A673 (cell line): ENCODE results near the gene SNX32. TPM values are rescaled to one million over a fixed set of nuclear protein-coding genes. Genes with fewer than 3 reads are reported as not detected.
A peak's percentile ranks its signal among the peaks of the same experiment; 100 is the strongest.

Experiments used
- BruUV-seq: library from RNA; stranded (reverse); fragments of 400-500 nt; replicated peaks from 2 replicates; lab custom pipeline; 2021; lab: Mats Ljungman, UMichigan
- CTCF ChIA-PET: fragments of 300-600 bp; sonication (Branson Sonifier 250); formaldehyde crosslinking; loops from one replicate; lab custom pipeline; 2022; ENCODE audit warnings: antibody characterized with exemption; lab: Charles Lee
- POLR2A ChIA-PET: fragments of 300-600 bp; sonication (Branson Sonifier 250); formaldehyde crosslinking; loops from one replicate; lab custom pipeline; 2022; ENCODE audit warnings: antibody characterized with exemption; ENCODE audit not compliant: low non-redundant PET; lab: Charles Lee
- DNase-seq: peaks from one replicate; pipeline ENCODE4 v3.0.0-alpha.2; 2015; ENCODE audit warnings: low spot score
- H3K27ac ChIP-seq: fragments of 200-600 bp; sonication (generic); 2 replicates; pipeline ENCODE4 v1.5.1; 2016; ENCODE audit warnings: mixed run types, low read depth, mild to moderate bottlenecking, mixed read lengths, antibody characterized with exemption, low read length; ENCODE audit not compliant: poor library complexity, severe bottlenecking
- H3K27me3 ChIP-seq: fragments of 200-600 bp; sonication (generic); replicated peaks from 2 replicates; pipeline ENCODE4 v1.6.1; 2017; ENCODE audit warnings: mixed run types, low read depth, mild to moderate bottlenecking, mixed read lengths, antibody characterized with exemption, low read length; ENCODE audit not compliant: insufficient read depth, poor library complexity
- H3K36me3 ChIP-seq: fragments of 200-600 bp; sonication (generic); 2 replicates; pipeline ENCODE4 v1.6.1; 2016; ENCODE audit warnings: mixed run types, mild to moderate bottlenecking, mixed read lengths, antibody characterized with exemption, low read length; ENCODE audit not compliant: insufficient read depth, poor library complexity, severe bottlenecking
- H3K4me1 ChIP-seq: fragments of 200-600 bp; sonication (generic); 2 replicates; pipeline ENCODE4 v1.6.1; 2017; ENCODE audit warnings: mixed run types, mild to moderate bottlenecking, mixed read lengths, antibody characterized with exemption, low read length; ENCODE audit not compliant: insufficient read depth, poor library complexity, severe bottlenecking
- H3K4me3 ChIP-seq: fragments of 200-600 bp; sonication (generic); 2 replicates; pipeline ENCODE4 v1.5.1; 2016; ENCODE audit warnings: low read depth, mixed run types, mild to moderate bottlenecking, mixed read lengths, low read length; ENCODE audit not compliant: poor library complexity, severe bottlenecking
- H3K9me3 ChIP-seq: fragments of 200-600 bp; sonication (generic); 2 replicates; pipeline ENCODE4 v1.6.1; 2016; ENCODE audit warnings: mixed run types, low read depth, mild to moderate bottlenecking, mixed read lengths, antibody characterized with exemption, low read length; ENCODE audit not compliant: poor library complexity, severe bottlenecking
- EZH2 ChIP-seq: fragments of 200-600 bp; sonication (generic); IDR thresholded peaks from 2 replicates; pipeline ENCODE4 v1.6.1; 2017; ENCODE audit warnings: borderline replicate concordance, low read depth, mild to moderate bottlenecking, mixed read lengths, antibody characterized with exemption, low read length; ENCODE audit not compliant: poor library complexity, severe bottlenecking
- intact Hi-C: fragments of 100-400 bp; cut with micrococcal nuclease; formaldehyde crosslinking; loops from one replicate; pipeline ENCODE4 v1.10.0; 2022; ENCODE audit not compliant: unreplicated experiment
- total RNA-seq: library from RNA; stranded (reverse); gene quantifications from 2 replicates; pipeline ENCODE4 v1.2.3, GENCODE V29; 2021
- TF ChIP-seq, protein P1 (sequence below): fragments of 300-800, 200-600 bp; sonication (generic); conservative IDR thresholded peaks from 2 replicates; pipeline ENCODE4 v1.5.1; 2017; ENCODE audit warnings: low read depth, mild to moderate bottlenecking, antibody characterized with exemption, low read length, moderate library complexity, mixed read lengths

SNX32 gene
- total RNA-seq, 1 experiment from 2014 or later, result 2.1 TPM

- DNase-seq, result peak; percentile 4
- POLR2A ChIA-PET, result no interaction called here
- intact Hi-C loops, result loop anchor here (5.0 kb wide), 1 partner anchor 1079 kb away; the partner anchor contains the start of gene SF1
- CTCF ChIA-PET, result no interaction called here
- H3K27ac ChIP-seq, result no peak overlapping the region
- H3K36me3 ChIP-seq, result peaks cover 57% of the 10 kb centered on the region
- no peaks in the 10 kb centered on the region for H3K27me3 ChIP-seq
- BruUV-seq, result no TSS peak
- peak overlapping the region; percentile 95 for H3K4me3 ChIP-seq
- no peaks in the 10 kb centered on the region for H3K9me3 ChIP-seq
- TF ChIP-seq, protein P1, sequence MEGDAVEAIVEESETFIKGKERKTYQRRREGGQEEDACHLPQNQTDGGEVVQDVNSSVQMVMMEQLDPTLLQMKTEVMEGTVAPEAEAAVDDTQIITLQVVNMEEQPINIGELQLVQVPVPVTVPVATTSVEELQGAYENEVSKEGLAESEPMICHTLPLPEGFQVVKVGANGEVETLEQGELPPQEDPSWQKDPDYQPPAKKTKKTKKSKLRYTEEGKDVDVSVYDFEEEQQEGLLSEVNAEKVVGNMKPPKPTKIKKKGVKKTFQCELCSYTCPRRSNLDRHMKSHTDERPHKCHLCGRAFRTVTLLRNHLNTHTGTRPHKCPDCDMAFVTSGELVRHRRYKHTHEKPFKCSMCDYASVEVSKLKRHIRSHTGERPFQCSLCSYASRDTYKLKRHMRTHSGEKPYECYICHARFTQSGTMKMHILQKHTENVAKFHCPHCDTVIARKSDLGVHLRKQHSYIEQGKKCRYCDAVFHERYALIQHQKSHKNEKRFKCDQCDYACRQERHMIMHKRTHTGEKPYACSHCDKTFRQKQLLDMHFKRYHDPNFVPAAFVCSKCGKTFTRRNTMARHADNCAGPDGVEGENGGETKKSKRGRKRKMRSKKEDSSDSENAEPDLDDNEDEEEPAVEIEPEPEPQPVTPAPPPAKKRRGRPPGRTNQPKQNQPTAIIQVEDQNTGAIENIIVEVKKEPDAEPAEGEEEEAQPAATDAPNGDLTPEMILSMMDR, result no peak
- no peak for TF ChIP-seq EZH2
- peaks cover 13% of the 10 kb centered on the region for H3K4me1 ChIP-seq
Measured at GRCh38 chr11:65855927-65856363, 22.2 kb downstream of the SNX32 start.

- POLR2A ChIA-PET, result no interaction called here
- CTCF ChIA-PET, result interaction anchor here (0.6 to 1.0 kb wide), 2 partner anchors 76 to 146 kb away, joined by 3 to 4 read pairs; partner anchors contain the start of gene AP5B1
- peak overlapping the region; percentile 99 for H3K27ac ChIP-seq
- TF ChIP-seq, protein P1, result no peak
- TF ChIP-seq EZH2, result no peak
- peaks cover 21% of the 10 kb centered on the region for H3K4me1 ChIP-seq
- DNase-seq, result peak; percentile 90
- peaks cover 49% of the 10 kb centered on the region for H3K36me3 ChIP-seq
- no peaks in the 10 kb centered on the region for H3K27me3 ChIP-seq
- intact Hi-C loops, result loop anchor here (5.0 kb wide), 1 partner anchor 1080 kb away; the partner anchor contains the start of gene SF1
- H3K9me3 ChIP-seq, result no peaks in the 10 kb centered on the region
- H3K4me3 ChIP-seq, result peak overlapping the region; percentile 95
- no TSS peak for BruUV-seq
Measured at GRCh38 chr11:65856689-65857499, 23.1 kb downstream of the SNX32 start.

GRCh38 chr11:65857500-65857852, 23.7 kb downstream of the SNX32 start:
- BruUV-seq, result no TSS peak
- peaks cover 25% of the 10 kb centered on the region for H3K4me1 ChIP-seq
- peak overlapping the region; percentile 95 for H3K4me3 ChIP-seq
- H3K27me3 ChIP-seq, result no peaks in the 10 kb centered on the region
- no peak for TF ChIP-seq EZH2
- TF ChIP-seq, protein P1, result no peak
- DNase-seq, result no peak
- H3K27ac ChIP-seq, result peak overlapping the region; percentile 99
- intact Hi-C loops, result loop anchor here (5.0 kb wide), 1 partner anchor 1080 kb away; the partner anchor contains the start of gene SF1
- H3K36me3 ChIP-seq, result peaks cover 49% of the 10 kb centered on the region
- H3K9me3 ChIP-seq, result no peaks in the 10 kb centered on the region
- ChIA-PET POLR2A (interaction anchor here (0.5 kb wide), 1 partner anchor 117 kb away, joined by 11 read pairs; no protein-coding TSS in a partner anchor), CTCF (interaction anchor here (0.6 to 1.0 kb wide), 2 partner anchors 77 to 147 kb away, joined by 3 to 4 read pairs; partner anchors contain the start of gene AP5B1)
